ENCODE results near the gene VAMP4. TPM values are rescaled to one million over a fixed set of nuclear protein-coding genes. Genes with fewer than 3 reads are reported as not detected.
"Not testable (repeated sequence)": the region's sequence is repeated elsewhere in the genome, so short reads cannot be mapped to it uniquely, and the experiment has no call there.

VAMP4 gene
- total RNA-seq, 1 experiment from 2014 or later = 8.2 TPM

DNA sequence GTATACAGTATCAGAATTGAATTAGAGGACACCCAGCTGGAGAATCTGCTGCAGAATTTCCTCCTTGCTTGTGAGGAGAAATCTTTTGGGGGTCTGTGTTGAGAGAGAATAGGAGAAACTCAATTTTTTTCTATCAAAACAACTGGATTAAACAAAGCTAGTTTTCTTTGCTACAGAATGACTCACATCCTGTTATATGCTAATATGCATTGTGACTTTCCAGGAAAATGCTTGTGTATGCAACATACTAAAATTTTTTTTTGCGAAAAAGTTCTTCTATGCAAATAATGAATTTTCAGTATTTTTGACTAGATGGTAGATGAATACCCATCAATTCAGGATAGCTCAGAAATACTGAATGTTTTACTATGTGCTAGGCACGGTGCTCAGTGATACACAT is 2.2 kb downstream of the VAMP4 start:
- no peaks in the 10 kb centered on the region for H3K36me3 ChIP-seq (replicated peaks; ENCODE audit: control insufficient read depth, insufficient read depth, low read length)
- DNase-seq = no peak
- no peak overlapping the region for H3K4me3 ChIP-seq (ENCODE audit: insufficient read depth, low read depth, low read length)
- H3K27me3 ChIP-seq (ENCODE audit: control insufficient read depth, insufficient read depth, low read length) = no peaks in the 10 kb centered on the region

GRCh38 chr1:171738911-171739310 is 3.0 kb downstream of the VAMP4 start:
- no peaks in the 10 kb centered on the region for H3K27me3 ChIP-seq (ENCODE audit: control insufficient read depth, insufficient read depth, low read length)
- no peak overlapping the region for H3K4me3 ChIP-seq (ENCODE audit: insufficient read depth, low read depth, low read length)
- no peak for DNase-seq
- H3K36me3 ChIP-seq (replicated peaks; ENCODE audit: control insufficient read depth, insufficient read depth, low read length) = no peaks in the 10 kb centered on the region

- Histone ChIP-seq H3K36me3 (replicated peaks; ENCODE audit: control insufficient read depth, insufficient read depth, low read length) (no peaks in the 10 kb centered on the region), H3K4me3 (ENCODE audit: insufficient read depth, low read depth, low read length) (no peak overlapping the region), H3K27me3 (ENCODE audit: control insufficient read depth, insufficient read depth, low read length) (no peaks in the 10 kb centered on the region)
- DNase-seq = no peak
These were observed 5.7 kb downstream of the VAMP4 start for GRCh38 chr1:171736196-171736595.

DNA sequence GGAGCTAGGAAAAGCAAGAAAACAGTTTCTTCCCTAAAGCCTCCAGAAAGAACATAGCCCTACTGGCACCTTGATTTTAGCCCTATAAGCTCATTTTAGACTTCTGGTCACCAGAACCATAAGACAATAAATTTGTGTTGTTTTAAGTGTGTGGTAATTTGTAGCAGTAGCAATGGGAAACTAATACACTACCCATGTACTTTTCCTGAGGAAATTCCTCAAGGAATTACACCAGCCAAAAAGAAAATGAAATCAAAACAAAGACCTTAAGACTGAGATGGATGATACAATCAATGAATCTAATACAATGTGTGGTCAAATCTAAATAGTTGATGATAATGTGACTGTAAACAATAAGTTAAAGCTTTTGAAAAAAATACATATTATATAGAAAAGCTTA is 11.8 kb downstream of the VAMP4 start:
- H3K4me3 ChIP-seq (ENCODE audit: insufficient read depth, low read depth, low read length) = no peak overlapping the region
- no peaks in the 10 kb centered on the region for H3K27me3 ChIP-seq (ENCODE audit: control insufficient read depth, insufficient read depth, low read length)
- no peaks in the 10 kb centered on the region for H3K36me3 ChIP-seq (replicated peaks; ENCODE audit: control insufficient read depth, insufficient read depth, low read length)
- no peak for DNase-seq

DNA sequence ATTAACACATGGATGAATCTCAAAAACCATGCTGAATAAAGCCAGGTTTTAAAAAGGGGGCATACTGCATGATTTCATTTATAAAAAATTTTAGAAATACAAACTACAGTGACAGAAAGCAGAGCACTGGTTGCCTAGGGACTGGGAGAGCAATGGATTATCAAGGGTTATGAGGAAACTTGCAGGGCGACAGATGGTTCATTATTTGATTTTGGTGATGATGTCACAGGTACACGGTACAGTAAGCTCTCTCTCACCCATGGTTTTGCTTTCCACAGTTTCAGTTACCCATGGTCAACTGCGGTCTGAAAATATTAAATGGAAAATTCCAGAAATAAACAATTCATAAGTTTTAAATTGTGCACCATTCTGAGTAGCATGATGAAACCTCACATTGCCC is 14.1 kb downstream of the VAMP4 start:
- Histone ChIP-seq H3K36me3 (replicated peaks; ENCODE audit: control insufficient read depth, insufficient read depth, low read length) (no peaks in the 10 kb centered on the region), H3K27me3 (ENCODE audit: control insufficient read depth, insufficient read depth, low read length) (no peaks in the 10 kb centered on the region), H3K4me3 (ENCODE audit: insufficient read depth, low read depth, low read length) (no peak overlapping the region)

GRCh38 chr1:171723180-171723579 is 18.7 kb downstream of the VAMP4 start:
- H3K27me3 ChIP-seq (ENCODE audit: control insufficient read depth, insufficient read depth, low read length); DNase-seq; H3K36me3 ChIP-seq (replicated peaks; ENCODE audit: control insufficient read depth, insufficient read depth, low read length); H3K4me3 ChIP-seq (ENCODE audit: insufficient read depth, low read depth, low read length): not testable (repeated sequence)

More for the DNA sequence above, 14.1 kb downstream of the VAMP4 start:
- DNase-seq = no peak

GRCh38 chr1:171718848-171719247 is 23.0 kb downstream of the VAMP4 start:
- Histone ChIP-seq H3K27me3 (ENCODE audit: control insufficient read depth, insufficient read depth, low read length) (no peaks in the 10 kb centered on the region), H3K4me3 (ENCODE audit: insufficient read depth, low read depth, low read length) (no peak overlapping the region), H3K36me3 (replicated peaks; ENCODE audit: control insufficient read depth, insufficient read depth, low read length) (no peaks in the 10 kb centered on the region)
- no peak for DNase-seq

- H3K27me3 ChIP-seq (ENCODE audit: control insufficient read depth, insufficient read depth, low read length) = no peaks in the 10 kb centered on the region
- H3K36me3 ChIP-seq (replicated peaks; ENCODE audit: control insufficient read depth, insufficient read depth, low read length) = no peaks in the 10 kb centered on the region
- H3K4me3 ChIP-seq (ENCODE audit: insufficient read depth, low read depth, low read length) = no peak overlapping the region
- DNase-seq = no peak
These were observed 23.6 kb downstream of the VAMP4 start for GRCh38 chr1:171718216-171718615.

- Histone ChIP-seq H3K36me3 (replicated peaks; ENCODE audit: control insufficient read depth, insufficient read depth, low read length) (no peaks in the 10 kb centered on the region), H3K4me3 (ENCODE audit: insufficient read depth, low read depth, low read length) (no peak overlapping the region), H3K27me3 (ENCODE audit: control insufficient read depth, insufficient read depth, low read length) (no peaks in the 10 kb centered on the region)
- no peak for DNase-seq
These were observed 24.7 kb downstream of the VAMP4 start for GRCh38 chr1:171717062-171717718.

DNA sequence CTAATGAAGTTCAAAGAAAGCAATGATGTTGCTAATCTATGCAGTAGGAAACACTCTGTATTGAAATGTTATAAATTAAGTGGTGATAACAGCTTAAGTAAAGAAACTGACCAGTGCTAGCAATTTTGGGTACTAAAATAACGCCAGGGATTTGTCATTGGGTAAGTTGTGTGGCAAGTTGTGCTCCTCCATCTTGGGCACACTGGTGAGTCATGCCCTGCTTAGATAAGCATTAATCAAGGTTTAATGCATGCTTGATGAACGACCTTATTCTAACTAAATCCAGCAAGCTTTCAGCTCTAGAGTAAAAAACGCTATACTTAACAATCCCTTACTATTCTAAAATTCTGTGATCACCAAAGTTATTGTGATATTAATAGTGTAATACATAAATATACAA is 25.2 kb downstream of the VAMP4 start:
- H3K4me3 ChIP-seq (ENCODE audit: insufficient read depth, low read depth, low read length) = no peak overlapping the region
- no peak for DNase-seq
- no peaks in the 10 kb centered on the region for H3K27me3 ChIP-seq (ENCODE audit: control insufficient read depth, insufficient read depth, low read length)
- no peaks in the 10 kb centered on the region for H3K36me3 ChIP-seq (replicated peaks; ENCODE audit: control insufficient read depth, insufficient read depth, low read length)

DNA sequence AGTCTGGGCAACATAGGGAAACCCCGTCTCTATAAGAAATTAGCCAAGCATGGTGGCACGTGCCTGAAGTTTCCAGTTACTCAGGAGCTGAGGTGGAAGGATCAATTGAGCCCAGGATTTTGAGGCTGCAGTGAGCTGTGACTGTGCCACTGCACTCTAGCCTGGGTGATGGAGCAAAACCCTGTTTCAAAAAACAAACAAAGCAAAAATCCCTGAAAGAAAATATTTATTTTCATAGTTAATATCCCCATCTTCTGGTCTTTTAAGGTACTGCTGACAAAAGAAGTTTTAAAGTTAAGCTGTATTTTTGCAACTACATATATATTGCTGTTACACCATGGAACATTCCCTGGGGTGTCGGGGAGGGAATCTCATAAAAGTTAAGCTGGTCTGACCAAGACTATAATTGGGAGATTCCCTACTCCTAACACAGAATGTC is 26.0 kb downstream of the VAMP4 start:
- no peak for DNase-seq
- Histone ChIP-seq H3K36me3 (replicated peaks; ENCODE audit: control insufficient read depth, insufficient read depth, low read length) (no peaks in the 10 kb centered on the region), H3K4me3 (ENCODE audit: insufficient read depth, low read depth, low read length) (no peak overlapping the region), H3K27me3 (ENCODE audit: control insufficient read depth, insufficient read depth, low read length) (no peaks in the 10 kb centered on the region)

DNA sequence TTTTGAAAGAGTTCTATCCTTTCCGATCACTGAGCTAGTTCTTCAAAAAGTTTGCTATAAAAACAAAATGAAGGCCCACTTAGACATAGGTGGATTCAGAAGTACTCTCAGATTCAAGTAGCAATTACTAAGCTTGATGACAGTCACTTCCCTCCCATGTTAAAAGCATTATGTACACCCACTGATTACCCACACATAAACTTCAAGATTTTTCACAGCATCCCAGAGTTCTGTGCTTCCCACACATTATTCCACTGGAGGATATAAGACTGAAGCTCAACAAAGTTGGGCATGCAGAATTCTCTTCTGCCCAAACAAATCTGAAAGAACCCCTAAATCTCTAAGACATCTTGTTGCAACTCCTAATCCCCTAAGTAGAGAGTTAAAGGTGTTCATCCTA is 29.5 kb downstream of the VAMP4 start:
- Histone ChIP-seq H3K4me3 (ENCODE audit: insufficient read depth, low read depth, low read length) (no peak overlapping the region), H3K36me3 (replicated peaks; ENCODE audit: control insufficient read depth, insufficient read depth, low read length) (no peaks in the 10 kb centered on the region), H3K27me3 (ENCODE audit: control insufficient read depth, insufficient read depth, low read length) (no peaks in the 10 kb centered on the region)
- no peak for DNase-seq

DNA sequence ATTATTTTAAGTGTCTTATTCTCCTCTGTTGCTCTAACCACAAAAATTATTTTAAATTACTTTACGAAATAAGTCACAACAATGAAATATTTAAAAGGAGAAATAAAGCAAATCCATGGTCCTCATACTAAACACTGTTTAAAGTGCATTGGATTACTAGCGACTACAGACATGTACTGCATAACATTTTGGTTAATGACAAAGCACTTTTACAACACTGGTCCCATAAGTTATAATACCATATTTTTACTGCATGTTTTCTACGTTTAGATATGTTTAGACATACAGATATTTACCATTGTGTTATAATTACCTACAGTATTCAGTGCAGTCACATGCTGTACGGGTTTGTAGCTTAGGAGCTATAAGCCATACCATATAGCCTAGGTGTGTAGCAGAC is 30.2 kb downstream of the VAMP4 start:
- H3K27me3 ChIP-seq (ENCODE audit: control insufficient read depth, insufficient read depth, low read length) = no peaks in the 10 kb centered on the region
- no peak for DNase-seq
- H3K4me3 ChIP-seq (ENCODE audit: insufficient read depth, low read depth, low read length) = no peak overlapping the region
- H3K36me3 ChIP-seq (replicated peaks; ENCODE audit: control insufficient read depth, insufficient read depth, low read length) = no peaks in the 10 kb centered on the region

DNA sequence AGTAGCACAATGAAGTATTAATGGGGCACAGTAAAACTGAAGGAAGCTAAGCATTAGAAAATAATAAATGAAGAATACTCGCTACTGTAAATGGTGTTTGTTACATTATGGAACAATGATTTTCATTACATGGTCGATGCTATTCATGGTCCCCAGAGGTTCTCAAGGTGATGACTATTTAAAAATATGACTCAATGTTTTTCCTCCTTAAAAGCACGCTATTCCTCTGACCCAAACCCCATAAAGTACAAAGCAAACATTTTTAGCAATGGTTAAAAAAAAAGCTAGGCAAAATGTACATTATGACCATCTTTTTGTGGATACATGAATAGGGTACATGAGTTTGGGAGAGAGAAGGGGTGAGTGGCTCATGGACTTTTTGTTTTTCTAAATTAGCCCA is 34.3 kb downstream of the VAMP4 start:
- H3K4me3 ChIP-seq (ENCODE audit: insufficient read depth, low read depth, low read length) = no peak overlapping the region
- no peaks in the 10 kb centered on the region for H3K27me3 ChIP-seq (ENCODE audit: control insufficient read depth, insufficient read depth, low read length)
- no peak for DNase-seq
- no peaks in the 10 kb centered on the region for H3K36me3 ChIP-seq (replicated peaks; ENCODE audit: control insufficient read depth, insufficient read depth, low read length)

DNA sequence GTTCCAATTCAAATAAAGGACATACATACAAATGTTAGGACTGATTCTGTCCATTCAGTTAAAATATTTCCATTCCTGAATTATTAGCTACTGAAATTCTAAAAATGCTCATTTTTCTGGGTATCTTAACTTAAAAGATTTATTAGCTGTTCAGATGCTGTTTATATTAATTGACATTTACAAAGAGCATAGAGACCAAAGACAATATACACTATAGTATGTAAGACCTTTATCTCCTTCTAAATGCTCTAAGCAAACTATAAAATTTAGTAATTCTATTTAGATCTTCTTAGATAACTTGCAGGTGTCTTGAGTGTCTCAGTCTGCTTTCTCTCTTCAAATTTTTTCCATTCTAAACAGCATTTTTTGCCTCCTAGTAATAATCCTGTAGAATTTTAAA is 39.3 kb downstream of the VAMP4 start:
- DNase-seq = no peak
- Histone ChIP-seq H3K36me3 (replicated peaks; ENCODE audit: control insufficient read depth, insufficient read depth, low read length) (no peaks in the 10 kb centered on the region), H3K4me3 (ENCODE audit: insufficient read depth, low read depth, low read length) (no peak overlapping the region), H3K27me3 (ENCODE audit: control insufficient read depth, insufficient read depth, low read length) (no peaks in the 10 kb centered on the region)

- no peaks in the 10 kb centered on the region for H3K36me3 ChIP-seq (replicated peaks; ENCODE audit: control insufficient read depth, insufficient read depth, low read length)
- DNase-seq = no peak
- no peak overlapping the region for H3K4me3 ChIP-seq (ENCODE audit: insufficient read depth, low read depth, low read length)
- H3K27me3 ChIP-seq (ENCODE audit: control insufficient read depth, insufficient read depth, low read length) = no peaks in the 10 kb centered on the region
These were observed 42.3 kb downstream of the VAMP4 start for GRCh38 chr1:171699531-171699930.

All from H7 (cell line).